ENCODE measurements around the gene KIF5C. TPM values are rescaled to one million over a fixed set of nuclear protein-coding genes. Genes with fewer than 3 reads are reported as not detected.

KIF5C gene
- total RNA-seq, 1 experiment from 2014 or later, result 0.21 TPM

DNA sequence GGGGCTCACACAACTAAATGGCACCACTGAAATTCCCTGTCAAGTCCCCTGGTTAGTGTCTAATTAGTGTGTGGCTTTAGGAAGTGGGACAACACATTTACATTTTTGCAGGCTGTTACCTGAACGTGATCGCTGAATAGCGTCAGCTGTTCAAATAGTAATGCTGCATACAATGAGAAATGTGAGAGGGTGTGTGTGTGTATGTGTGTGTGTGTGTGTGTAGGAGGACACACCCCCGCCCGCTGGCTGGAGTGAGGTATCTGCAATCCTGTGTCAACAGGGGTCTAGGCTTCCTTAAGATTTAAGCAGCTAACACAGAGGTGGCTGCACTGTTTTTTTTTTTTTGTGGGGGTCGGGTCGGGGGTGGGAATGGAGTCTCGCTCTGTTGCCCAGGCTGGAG, 158.7 kb downstream of the KIF5C start:
- BruUV-seq (replicated peaks), result no TSS peak
- no peak for DNase-seq (ENCODE audit: unreplicated experiment)
- H3K9me3 Mint-ChIP-seq (ENCODE audit: unreplicated experiment), result no peaks in the 10 kb centered on the region

GRCh38 chr2:149034406-149034805, 159.4 kb downstream of the KIF5C start:
- CTCF ChIA-PET, result interaction anchor here (0.7 to 1.3 kb wide), 4 partner anchors 16 to 1285 kb away, joined by 3 read pairs; no protein-coding TSS in a partner anchor
- Mint-ChIP-seq H3K27ac (ENCODE audit: low read depth, unreplicated experiment) (no peak overlapping the region), H3K4me1 (ENCODE audit: insufficient read depth, unreplicated experiment) (no peaks in the 10 kb centered on the region), H3K9me3 (ENCODE audit: unreplicated experiment) (no peaks in the 10 kb centered on the region), H3K27me3 (ENCODE audit: insufficient read depth, unreplicated experiment) (no peaks in the 10 kb centered on the region), H3K4me3 (ENCODE audit: unreplicated experiment) (no peak overlapping the region), H3K36me3 (ENCODE audit: insufficient read depth, unreplicated experiment) (no peaks in the 10 kb centered on the region)
- no TSS peak for BruUV-seq (replicated peaks)
- POLR2A ChIA-PET, result interaction anchor here (0.6 kb wide), 1 partner anchor 13 kb away, joined by 4 read pairs; no protein-coding TSS in a partner anchor
- intact Hi-C loops (cut with micrococcal nuclease), result no loop called here
- TF ChIP-seq, protein P1, sequence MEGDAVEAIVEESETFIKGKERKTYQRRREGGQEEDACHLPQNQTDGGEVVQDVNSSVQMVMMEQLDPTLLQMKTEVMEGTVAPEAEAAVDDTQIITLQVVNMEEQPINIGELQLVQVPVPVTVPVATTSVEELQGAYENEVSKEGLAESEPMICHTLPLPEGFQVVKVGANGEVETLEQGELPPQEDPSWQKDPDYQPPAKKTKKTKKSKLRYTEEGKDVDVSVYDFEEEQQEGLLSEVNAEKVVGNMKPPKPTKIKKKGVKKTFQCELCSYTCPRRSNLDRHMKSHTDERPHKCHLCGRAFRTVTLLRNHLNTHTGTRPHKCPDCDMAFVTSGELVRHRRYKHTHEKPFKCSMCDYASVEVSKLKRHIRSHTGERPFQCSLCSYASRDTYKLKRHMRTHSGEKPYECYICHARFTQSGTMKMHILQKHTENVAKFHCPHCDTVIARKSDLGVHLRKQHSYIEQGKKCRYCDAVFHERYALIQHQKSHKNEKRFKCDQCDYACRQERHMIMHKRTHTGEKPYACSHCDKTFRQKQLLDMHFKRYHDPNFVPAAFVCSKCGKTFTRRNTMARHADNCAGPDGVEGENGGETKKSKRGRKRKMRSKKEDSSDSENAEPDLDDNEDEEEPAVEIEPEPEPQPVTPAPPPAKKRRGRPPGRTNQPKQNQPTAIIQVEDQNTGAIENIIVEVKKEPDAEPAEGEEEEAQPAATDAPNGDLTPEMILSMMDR (IDR thresholded peaks at IDR 0.05; ENCODE audit: unreplicated experiment), result no peak
- no peak for DNase-seq (ENCODE audit: unreplicated experiment)

More for the DNA sequence above, 158.7 kb downstream of the KIF5C start:
- TF ChIP-seq, protein P1 (IDR thresholded peaks at IDR 0.05; ENCODE audit: unreplicated experiment), result no peak
- ChIA-PET CTCF (interaction anchor here (0.6 to 0.7 kb wide), 2 partner anchors 16 to 1284 kb away, joined by 3 read pairs; no protein-coding TSS in a partner anchor), POLR2A (interaction anchor here (0.6 kb wide), 1 partner anchor 14 kb away, joined by 4 read pairs; no protein-coding TSS in a partner anchor)
- H3K36me3 Mint-ChIP-seq (ENCODE audit: insufficient read depth, unreplicated experiment), result no peaks in the 10 kb centered on the region
- H3K4me1 Mint-ChIP-seq (ENCODE audit: insufficient read depth, unreplicated experiment), result no peaks in the 10 kb centered on the region
- no peaks in the 10 kb centered on the region for H3K27me3 Mint-ChIP-seq (ENCODE audit: insufficient read depth, unreplicated experiment)
- no peak overlapping the region for H3K27ac Mint-ChIP-seq (ENCODE audit: low read depth, unreplicated experiment)
- intact Hi-C loops (cut with micrococcal nuclease), result no loop called here
- H3K4me3 Mint-ChIP-seq (ENCODE audit: unreplicated experiment), result no peak overlapping the region

DNA sequence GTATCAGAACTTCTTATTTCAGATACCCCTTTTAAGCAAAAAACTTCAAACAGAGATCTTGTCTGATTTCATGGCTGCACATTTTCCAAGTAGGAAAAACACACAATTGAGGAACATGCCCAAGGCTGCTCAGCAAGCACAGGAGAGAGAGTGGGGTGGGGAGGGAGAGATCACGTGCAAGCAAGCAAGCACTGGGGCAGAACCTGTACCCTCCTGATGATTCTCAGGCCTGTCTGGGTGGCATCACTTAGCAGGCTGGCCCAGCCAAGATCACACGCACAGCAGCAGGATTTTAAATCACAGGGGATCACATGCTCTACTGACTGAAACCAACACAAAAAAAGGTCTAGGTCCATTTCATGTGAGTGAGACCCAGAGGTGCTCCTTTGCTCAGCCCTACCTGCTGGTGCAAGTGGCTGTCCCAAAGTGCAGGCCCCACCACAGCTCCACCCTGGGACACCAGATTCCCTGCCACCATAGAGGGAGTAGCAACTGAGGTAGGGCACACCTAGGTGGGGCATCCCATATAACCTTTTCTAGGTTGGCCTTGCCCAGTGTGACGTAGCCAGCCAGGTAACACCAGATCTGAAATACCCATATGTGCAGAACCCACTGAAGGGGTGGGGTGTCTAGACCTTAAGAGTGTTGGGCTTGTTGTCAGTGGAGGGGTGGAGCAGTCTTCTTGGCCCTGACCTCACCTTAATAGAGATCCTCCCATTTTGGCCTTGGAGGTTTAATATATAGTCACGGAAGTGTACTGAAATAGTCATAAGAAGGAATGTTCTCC, 161.7 kb downstream of the KIF5C start:
- Mint-ChIP-seq H3K4me3 (ENCODE audit: unreplicated experiment) (no peak overlapping the region), H3K27ac (ENCODE audit: low read depth, unreplicated experiment) (no peak overlapping the region), H3K27me3 (ENCODE audit: insufficient read depth, unreplicated experiment) (no peaks in the 10 kb centered on the region), H3K36me3 (ENCODE audit: insufficient read depth, unreplicated experiment) (no peaks in the 10 kb centered on the region), H3K4me1 (ENCODE audit: insufficient read depth, unreplicated experiment) (peaks cover 5% of the 10 kb centered on the region), H3K9me3 (ENCODE audit: unreplicated experiment) (no peaks in the 10 kb centered on the region)
- POLR2A ChIA-PET, result interaction anchor here (0.7 to 1.3 kb wide), 2 partner anchors 8 to 1108 kb away, joined by 3 to 4 read pairs; no protein-coding TSS in a partner anchor
- TF ChIP-seq, protein P1 (IDR thresholded peaks at IDR 0.05; ENCODE audit: unreplicated experiment), result no peak
- no peak for DNase-seq (ENCODE audit: unreplicated experiment)
- intact Hi-C loops (cut with micrococcal nuclease), result no loop called here
- CTCF ChIA-PET, result interaction anchor here (0.6 kb wide), 1 partner anchor 65 kb away, joined by 4 read pairs; no protein-coding TSS in a partner anchor
- BruUV-seq (replicated peaks), result no TSS peak

DNA sequence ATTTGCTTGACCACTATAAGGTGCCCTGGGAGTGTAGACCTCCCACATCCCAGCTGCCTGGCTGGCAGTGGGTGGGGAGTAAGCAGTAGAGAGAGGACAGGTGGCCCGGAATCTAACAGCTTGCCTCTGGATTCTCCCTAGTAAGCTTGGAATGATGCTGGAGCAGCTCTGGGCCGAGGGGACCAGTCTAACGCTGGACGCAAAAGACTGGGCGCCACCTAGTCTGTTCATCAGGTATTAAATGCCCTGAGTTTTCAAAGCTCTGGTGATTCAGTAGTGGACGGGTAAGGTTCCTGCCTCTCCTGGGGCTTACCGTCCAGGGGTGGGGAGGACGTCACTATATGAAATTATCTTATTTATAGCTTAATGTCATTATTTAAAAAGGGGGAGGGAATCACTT, 162.8 kb downstream of the KIF5C start:
- ChIA-PET POLR2A (interaction anchor here (1.2 to 1.3 kb wide), 2 partner anchors 9 to 1017 kb away, joined by 3 to 4 read pairs; partner anchors contain the start of genes MBD5 and ORC4), CTCF (interaction anchor here (0.6 to 1.7 kb wide), 9 partner anchors 10 to 523 kb away, joined by 3 to 9 read pairs (median 4); no protein-coding TSS in a partner anchor)
- no peaks in the 10 kb centered on the region for H3K9me3 Mint-ChIP-seq (ENCODE audit: unreplicated experiment)
- peak overlapping the region; percentile 51 for H3K4me3 Mint-ChIP-seq (ENCODE audit: unreplicated experiment)
- TF ChIP-seq, protein P1 (IDR thresholded peaks at IDR 0.05; ENCODE audit: unreplicated experiment), result no peak
- no TSS peak for BruUV-seq (replicated peaks)
- peaks cover 5% of the 10 kb centered on the region for H3K4me1 Mint-ChIP-seq (ENCODE audit: insufficient read depth, unreplicated experiment)
- H3K27me3 Mint-ChIP-seq (ENCODE audit: insufficient read depth, unreplicated experiment), result no peaks in the 10 kb centered on the region
- peak; percentile 43 for DNase-seq (ENCODE audit: unreplicated experiment)
- intact Hi-C loops (cut with micrococcal nuclease), result no loop called here
- H3K36me3 Mint-ChIP-seq (ENCODE audit: insufficient read depth, unreplicated experiment), result no peaks in the 10 kb centered on the region
- H3K27ac Mint-ChIP-seq (ENCODE audit: low read depth, unreplicated experiment), result no peak overlapping the region

All from MCF 10A (cell line).